GM12878 (cell line): ENCODE measurements around the gene TCF12. TPM values are rescaled to one million over a fixed set of nuclear protein-coding genes. Genes with fewer than 3 reads are reported as not detected.

ENCODE experiments used
- ATAC-seq: fragments of 200-7000 bp; cut with Tn5 transposase; 3 replicates; pipeline ENCODE4 v1.9.1; 2020; ENCODE audit warnings: mild to moderate bottlenecking, moderate library complexity
- BruUV-seq: library from RNA; stranded (reverse); fragments of 400-500 nt; replicated peaks from 2 replicates; lab custom pipeline; 2021; lab: Mats Ljungman, UMichigan
- CTCF ChIA-PET: fragments of 300-600 bp; sonication (Branson Sonifier 250); formaldehyde crosslinking; extraction: SDS; loops from one replicate; lab custom pipeline; 2021; ENCODE audit warnings: inconsistent platforms; lab: Yijun Ruan, JAX
- POLR2A ChIA-PET: fragments of 350-600 bp; formaldehyde crosslinking; extraction: SDS; loops from one replicate; lab custom pipeline; 2021; ENCODE audit warnings: inconsistent platforms; lab: Charles Lee
- RAD21 ChIA-PET: fragments of 300-600 bp; sonication (Branson Sonifier 250); formaldehyde crosslinking; loops from one replicate; lab custom pipeline; 2023; ENCODE audit warnings: antibody characterized with exemption; ENCODE audit not compliant: unreplicated experiment; lab: Charles Lee
- SMC1A ChIA-PET: fragments of 300-600 bp; sonication (Branson Sonifier 250); formaldehyde crosslinking; loops from one replicate; lab custom pipeline; 2023; ENCODE audit not compliant: unreplicated experiment, uncharacterized antibody; lab: Charles Lee
- DNase-seq: peaks from one replicate; pipeline ENCODE4 v3.0.0-alpha.2; 2011; ENCODE audit warnings: low read depth, low spot score
- FAIRE-seq: peaks from 3 replicates; lab custom pipeline; 2011; peaks lifted over from hg19 to GRCh38; lab: Jason Lieb, UNC
- H2AFZ ChIP-seq: 2 replicates; pipeline ENCODE4 v1.6.0; 2011; ENCODE audit warnings: low read depth, low read length, control low read depth; ENCODE audit not compliant: control insufficient read depth
- H3K27ac ChIP-seq: 2 replicates; pipeline ENCODE4 v1.5.1; 2011; ENCODE audit warnings: control low read depth; ENCODE audit not compliant: control insufficient read depth, insufficient read depth
- H3K27me3 ChIP-seq, 2 experiments: replicated peaks in 1 of 2; 2 replicates each; pipeline versions ENCODE4 v1.6.0 to v1.6.1; 2011; ENCODE audit warnings: low read length in 1 of 2; ENCODE audit not compliant: control insufficient read depth in 2 of 2, insufficient read depth in 2 of 2
- H3K36me3 ChIP-seq, 2 experiments: 2 replicates each; pipeline ENCODE4 v1.5.1; 2011; ENCODE audit warnings: low read length in 1 of 2; ENCODE audit not compliant: control insufficient read depth in 2 of 2, insufficient read depth in 2 of 2
- H3K4me1 ChIP-seq: 2 replicates; pipeline ENCODE4 v1.6.1; 2011; ENCODE audit warnings: mild to moderate bottlenecking, low read length, moderate library complexity, mixed read lengths; ENCODE audit not compliant: control insufficient read depth, insufficient read depth
- H3K4me2 ChIP-seq: 2 replicates; pipeline ENCODE4 v1.6.0; 2011; ENCODE audit warnings: control low read depth; ENCODE audit not compliant: control insufficient read depth, insufficient read depth
- H3K4me3 ChIP-seq: fragments of 200-600 bp; sonication (generic); 2 replicates; pipeline ENCODE4 v1.5.1; 2016
- H3K79me2 ChIP-seq: 2 replicates; pipeline ENCODE4 v1.6.0; 2011; ENCODE audit warnings: low read length; ENCODE audit not compliant: control insufficient read depth, insufficient read depth
- H3K9ac ChIP-seq: 2 replicates; pipeline ENCODE4 v1.8.0; 2011; ENCODE audit warnings: low read length, control low read depth, mixed read lengths; ENCODE audit not compliant: control insufficient read depth, insufficient read depth
- H3K9me3 ChIP-seq: replicated peaks from 3 replicates; pipeline ENCODE4 v1.5.1; 2011; ENCODE audit warnings: mild to moderate bottlenecking, low read length; ENCODE audit not compliant: control insufficient read depth, insufficient read depth
- H4K20me1 ChIP-seq: 2 replicates; pipeline ENCODE4 v1.6.0; 2011; ENCODE audit not compliant: control insufficient read depth, insufficient read depth
- BMI1 ChIP-seq: fragments of 450-650 bp; IDR thresholded peaks from 2 replicates; pipeline ENCODE4 v1.6.1; 2016; ENCODE audit warnings: mild to moderate bottlenecking, moderate library complexity, borderline replicate concordance
- CBX5 ChIP-seq: sonication (generic); IDR thresholded peaks from 2 replicates; pipeline ENCODE4 v1.6.1; 2016; ENCODE audit warnings: low read depth, moderate library complexity, mild to moderate bottlenecking, inconsistent platforms
- EED ChIP-seq: sonication (generic); IDR thresholded peaks from 2 replicates; pipeline ENCODE4 v1.6.1; 2016; ENCODE audit warnings: antibody characterized with exemption, low read depth
- EP300 ChIP-seq, 2 experiments: fragments of 150-350 bp in 1 of 2; IDR thresholded peaks; 2 replicates each; pipeline ENCODE4 v1.6.1; 2011 to 2012; ENCODE audit warnings: low read depth in 2 of 2, low read length in 2 of 2, borderline replicate concordance in 1 of 2, improper control_type of control experiment in 1 of 2, inconsistent platforms in 1 of 2; ENCODE audit not compliant: control insufficient read depth in 1 of 2
- JUNB ChIP-seq: IDR thresholded peaks from 2 replicates; pipeline ENCODE4 v1.6.1; 2016; ENCODE audit warnings: antibody characterized with exemption, mild to moderate bottlenecking
- MEF2A ChIP-seq: IDR thresholded peaks from 2 replicates; pipeline ENCODE4 v1.6.1; 2011; ENCODE audit warnings: low read depth, mild to moderate bottlenecking, low read length, moderate library complexity; ENCODE audit not compliant: insufficient read depth
- RBBP5 ChIP-seq: fragments of 200-600 bp; sonication (generic); conservative IDR thresholded peaks from 2 replicates; pipeline ENCODE4 v1.6.1; 2016
- SPI1 ChIP-seq: IDR thresholded peaks from 2 replicates; pipeline ENCODE4 v1.6.1; 2011; ENCODE audit warnings: low read depth, mild to moderate bottlenecking, low read length, moderate library complexity, borderline replicate concordance; ENCODE audit not compliant: insufficient read depth
- ZNF207 ChIP-seq: fragments of 450-650 bp; IDR thresholded peaks from 2 replicates; pipeline ENCODE4 v1.6.1; 2014; ENCODE audit warnings: antibody characterized with exemption, mild to moderate bottlenecking, borderline replicate concordance
- ZNF217 ChIP-seq: fragments of 450-650 bp; IDR thresholded peaks from 2 replicates; pipeline ENCODE4 v1.6.1; 2017; ENCODE audit warnings: antibody characterized with exemption, mild to moderate bottlenecking
- WGBS: methylation state at CpG from one replicate; pipeline ENCODE4 v1.1.6; 2016; ENCODE audit warnings: low lambda C conversion rate; ENCODE audit not compliant: insufficient replicate concordance, insufficient coverage; ENCODE audit errors: missing lambda C conversion rate; 5-methylcytosine and 5-hydroxymethylcytosine counted together
- in situ Hi-C: fragments of 300-500 bp; cut with MboI; formaldehyde crosslinking; loops from 9 replicates; pipeline ENCODE4 v1.14.3; 2018; ENCODE audit warnings: mixed read lengths
- intact Hi-C: fragments of 100-400 bp; cut with micrococcal nuclease; formaldehyde crosslinking; loops from one replicate; pipeline ENCODE4 v1.14.2; 2022; ENCODE audit not compliant: unreplicated experiment
- polyA plus RNA-seq, 11 experiments: library from polyadenylated mRNA; depleted of rRNA in 4 of 11; unstranded in 6 of 11; stranded (reverse) in 5 of 11; fragments of >200 nt; fragmentation: Nextera tagmentation in 4 of 11; fragmentation: Illumina TruSeq in 1 of 11; extraction: Ambion mirVana in 4 of 11; extraction: Trizol in 1 of 11; gene quantifications; 1 replicate in 1 of 11; 2 replicates in 10 of 11; pipeline versions ENCODE4 v1.2.1 to v1.2.3, GENCODE V29; 2011 to 2016; ENCODE audit warnings: inconsistent platforms in 2 of 11, missing spikeins in 2 of 11, low read depth in 1 of 11
- total RNA-seq, 4 experiments: library from RNA; depleted of rRNA in 3 of 4; stranded (reverse); fragments of >200 nt in 3 of 4; fragmentation: Illumina TruSeq in 1 of 4; extraction: Trizol in 1 of 4; gene quantifications; 2 replicates each; pipeline versions ENCODE4 v1.2.1 to v1.2.3, GENCODE V29; 2013 to 2021
- TF ChIP-seq, protein P1 (sequence below): IDR thresholded peaks from 2 replicates; pipeline ENCODE4 v1.6.1; 2011; ENCODE audit warnings: mild to moderate bottlenecking, low read depth, low read length, moderate library complexity; ENCODE audit not compliant: insufficient replicate concordance
- TF ChIP-seq, protein P2 (sequence below): IDR thresholded peaks from 2 replicates; pipeline ENCODE4 v1.6.1; 2011; ENCODE audit warnings: low read depth, mild to moderate bottlenecking, low read length, moderate library complexity, borderline replicate concordance; ENCODE audit errors: extremely low read depth

TCF12 gene
- total and polyA plus RNA-seq, 10 of the 15 experiments (the other 5 are each of a cell fraction or from before 2014, with no cell fraction given) = 8.2 to 70.9 (median 49.5) TPM

DNA sequence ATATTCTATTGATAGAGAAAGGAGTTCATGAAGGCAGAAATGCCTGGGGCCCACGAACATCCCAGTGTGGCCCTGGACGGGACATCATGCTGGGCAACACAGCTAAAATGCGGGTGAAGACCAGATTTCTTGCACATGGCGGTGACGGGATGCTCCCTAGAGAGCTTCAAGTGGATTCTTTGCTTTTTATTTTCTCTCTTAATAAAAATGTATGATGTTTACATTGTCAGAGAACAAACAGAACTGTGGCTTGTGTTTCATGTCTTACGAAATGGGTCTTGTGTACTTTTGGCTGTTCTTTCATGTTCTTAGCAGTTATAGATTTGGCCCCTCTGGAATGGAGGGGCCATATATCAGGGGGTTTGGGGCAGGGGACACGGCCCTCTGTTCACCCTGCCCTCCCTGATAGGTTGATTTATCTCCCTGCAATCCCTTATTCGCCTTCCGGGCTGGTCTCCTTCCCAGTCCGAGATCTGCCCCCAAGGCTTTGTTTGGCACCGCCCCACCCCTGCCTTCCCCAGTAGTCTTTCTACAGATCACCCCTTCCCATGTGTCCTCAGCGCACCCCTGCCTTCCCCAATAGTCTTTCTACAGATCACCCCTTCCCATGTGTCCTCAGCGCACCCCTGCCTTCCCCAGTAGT, 389.2 kb downstream of the TCF12 start:
- no peak overlapping the region for H3K4me3 ChIP-seq
- POLR2A ChIA-PET = no interaction called here
- intact Hi-C loops (loop anchor here (2.0 to 10.0 kb wide), 3 partner anchors 293 to 811 kb away; no protein-coding TSS in a partner anchor), in situ Hi-C loops (loop anchor here (10.0 kb wide), 1 partner anchor 393 kb away; the partner anchor contains the start of gene TCF12)
- no peak overlapping the region for H3K9ac ChIP-seq
- H4K20me1 ChIP-seq = no peaks in the 10 kb centered on the region
- CTCF ChIA-PET = interaction anchor here (1.1 to 13.7 kb wide), 13 partner anchors 15 to 487 kb away, joined by 3 to 267 read pairs (median 9); no protein-coding TSS in a partner anchor
- SMC1A ChIA-PET = interaction anchor here (0.8 to 8.9 kb wide), 8 partner anchors 19 to 220 kb away, joined by 3 to 176 read pairs (median 8); no protein-coding TSS in a partner anchor
- H3K27ac ChIP-seq = no peak overlapping the region
- no peak for TF ChIP-seq ZNF217
- TF ChIP-seq ZNF207 = no peak
- no peak for TF ChIP-seq EP300 (IDR thresholded peaks at IDR 0.05; ENCODE audit: borderline replicate concordance in 1 of 2, control insufficient read depth in 1 of 2, low read depth in 2 of 2, low read length in 2 of 2)
- TF ChIP-seq EED = no peak
- no peak for TF ChIP-seq RBBP5
- TF ChIP-seq CBX5 = no peak
- no peak for TF ChIP-seq MEF2A
- TF ChIP-seq, protein P1, sequence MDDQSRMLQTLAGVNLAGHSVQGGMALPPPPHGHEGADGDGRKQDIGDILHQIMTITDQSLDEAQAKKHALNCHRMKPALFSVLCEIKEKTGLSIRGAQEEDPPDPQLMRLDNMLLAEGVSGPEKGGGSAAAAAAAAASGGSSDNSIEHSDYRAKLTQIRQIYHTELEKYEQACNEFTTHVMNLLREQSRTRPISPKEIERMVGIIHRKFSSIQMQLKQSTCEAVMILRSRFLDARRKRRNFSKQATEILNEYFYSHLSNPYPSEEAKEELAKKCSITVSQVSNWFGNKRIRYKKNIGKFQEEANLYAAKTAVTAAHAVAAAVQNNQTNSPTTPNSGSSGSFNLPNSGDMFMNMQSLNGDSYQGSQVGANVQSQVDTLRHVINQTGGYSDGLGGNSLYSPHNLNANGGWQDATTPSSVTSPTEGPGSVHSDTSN = no peak
- TF ChIP-seq, protein P2, sequence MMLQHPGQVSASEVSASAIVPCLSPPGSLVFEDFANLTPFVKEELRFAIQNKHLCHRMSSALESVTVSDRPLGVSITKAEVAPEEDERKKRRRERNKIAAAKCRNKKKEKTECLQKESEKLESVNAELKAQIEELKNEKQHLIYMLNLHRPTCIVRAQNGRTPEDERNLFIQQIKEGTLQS = no peak
- TF ChIP-seq BMI1 = no peak
- no peak for TF ChIP-seq SPI1
- no peak for TF ChIP-seq JUNB
- RAD21 ChIA-PET = interaction anchor here (1.7 to 7.4 kb wide), 2 partner anchors 94 to 160 kb away, joined by 17 to 145 read pairs; no protein-coding TSS in a partner anchor
- FAIRE-seq = no peak
- H3K9me3 ChIP-seq = no peaks in the 10 kb centered on the region
- peaks cover 38% of the 10 kb centered on the region for H3K79me2 ChIP-seq
- H3K36me3 ChIP-seq = no peaks in the 10 kb centered on the region; a peak in 1 of 4 replicates
- H3K4me1 ChIP-seq = peaks cover 14% of the 10 kb centered on the region
- no peak for DNase-seq
- H2AFZ ChIP-seq = no peak overlapping the region
- 84% methylated on average over 11 of the region's 13 CpGs for WGBS
- H3K4me2 ChIP-seq = no peak overlapping the region
- no TSS peak for BruUV-seq
- no peak for ATAC-seq
- no peaks in the 10 kb centered on the region for H3K27me3 ChIP-seq
